B cell (primary cell): ENCODE data around the gene SPIRE1. TPM values are rescaled to one million over a fixed set of nuclear protein-coding genes. Genes with fewer than 3 reads are reported as not detected.

Source experiments
- ATAC-seq: fragments of 200-7000 bp; cut with Tn5 transposase; one replicate; pipeline ENCODE4 v1.10.0; 2021; ENCODE audit warnings: low read depth, mild to moderate bottlenecking, moderate number of reproducible peaks, moderate library complexity
- CTCF ChIA-PET: fragments of 350-600 bp; sonication (Branson Sonifier 250); formaldehyde crosslinking; loops from one replicate; lab custom pipeline; 2021; ENCODE audit warnings: antibody characterized with exemption, inconsistent platforms; lab: Charles Lee
- POLR2A ChIA-PET: fragments of 350-600 bp; sonication (Branson Sonifier 250); formaldehyde crosslinking; loops from one replicate; lab custom pipeline; 2021; ENCODE audit warnings: antibody characterized with exemption; lab: Charles Lee
- DNase-seq: peaks from one replicate; pipeline ENCODE4 v3.0.0; 2013
- H2AFZ ChIP-seq: 2 replicates; pipeline ENCODE4 v1.6.1; 2012; ENCODE audit warnings: mild to moderate bottlenecking, low read depth, low read length; ENCODE audit not compliant: insufficient read depth, poor library complexity, severe bottlenecking
- H3K27ac ChIP-seq, 2 donors: 1 replicate in 1 of 2; 2 replicates in 1 of 2; pipeline ENCODE4 v1.5.1; 2012 to 2013; ENCODE audit warnings: low read length in 2 of 2, mild to moderate bottlenecking in 2 of 2, moderate library complexity in 1 of 2
- H3K27me3 ChIP-seq, 4 experiments: fragments of 200-600 bp in 1 of 4; sonication (generic) in 1 of 4; replicated peaks in 1 of 4; 1 replicate in 2 of 4; 2 replicates in 2 of 4; pipeline versions ENCODE4 v1.6.1 to v1.7.0; 2013 to 2016; ENCODE audit warnings: low read length in 3 of 4, mild to moderate bottlenecking in 2 of 4, mixed read lengths in 1 of 4, moderate library complexity in 1 of 4; ENCODE audit not compliant: insufficient read depth in 4 of 4, control insufficient read depth in 3 of 4; ENCODE audit errors: control extremely low read depth in 1 of 4
- H3K36me3 ChIP-seq, 2 experiments: replicated peaks in 1 of 2; 1 replicate in 1 of 2; 2 replicates in 1 of 2; pipeline versions ENCODE4 v1.6.1 to v1.7.1; 2013; ENCODE audit warnings: low read length in 1 of 2; ENCODE audit not compliant: insufficient read depth in 2 of 2, control insufficient read depth in 1 of 2; ENCODE audit errors: control extremely low read depth in 1 of 2, extremely low read depth in 1 of 2
- H3K4me1 ChIP-seq, 2 donors: fragments of 200-600 bp in 1 of 2; sonication (generic) in 1 of 2; 1 replicate in 1 of 2; 2 replicates in 1 of 2; pipeline versions ENCODE4 v1.5.1 to v1.6.1; 2013 to 2017; ENCODE audit warnings: low read length in 2 of 2; ENCODE audit not compliant: control insufficient read depth in 2 of 2, insufficient read depth in 2 of 2
- H3K4me2 ChIP-seq: replicated peaks from 2 replicates; pipeline ENCODE3; 2012; ENCODE audit warnings: mild to moderate bottlenecking, low read depth, low read length; ENCODE audit not compliant: poor library complexity, severe bottlenecking
- H3K4me3 ChIP-seq, 5 experiments: fragments of 200-600 bp in 1 of 5; sonication (generic) in 1 of 5; 1 replicate in 3 of 5; 2 replicates in 2 of 5; pipeline versions ENCODE4 v1.5.1 to v1.7.0; 2011 to 2016; ENCODE audit warnings: low read length in 4 of 5, mild to moderate bottlenecking in 4 of 5, low read depth in 2 of 5, control low read depth in 1 of 5, moderate library complexity in 1 of 5; ENCODE audit not compliant: insufficient read depth in 1 of 5; ENCODE audit errors: control extremely low read depth in 1 of 5, extremely low read depth in 1 of 5
- H3K79me2 ChIP-seq: fragments of 200-600 bp; sonication (generic); one replicate; pipeline ENCODE4 v1.6.0; 2016; ENCODE audit warnings: low read length; ENCODE audit not compliant: control insufficient read depth, insufficient read depth
- H3K9ac ChIP-seq: fragments of 200-600 bp; sonication (generic); 2 replicates; pipeline ENCODE4 v1.6.1; 2017; ENCODE audit warnings: mild to moderate bottlenecking, low read length, moderate library complexity
- H3K9me3 ChIP-seq, 3 donors: one replicate each; pipeline versions ENCODE4 v1.6.1 to v1.7.1; 2013; ENCODE audit warnings: low read length in 2 of 3; ENCODE audit not compliant: control insufficient read depth in 2 of 3, insufficient read depth in 1 of 3; ENCODE audit errors: control extremely low read depth in 1 of 3
- H4K20me1 ChIP-seq: 2 replicates; pipeline ENCODE4 v1.6.0; 2012; ENCODE audit warnings: mild to moderate bottlenecking, low read length; ENCODE audit not compliant: insufficient read depth, control insufficient read depth, poor library complexity, severe bottlenecking
- H3K27ac Mint-ChIP-seq: one replicate; pipeline ENCODE4 v1.8.0; 2021; ENCODE audit warnings: mixed read lengths
- H3K27me3 Mint-ChIP-seq: one replicate; pipeline ENCODE4 v1.8.0; 2021; ENCODE audit warnings: mixed read lengths
- H3K4me1 Mint-ChIP-seq: one replicate; pipeline ENCODE4 v1.8.0; 2021; ENCODE audit warnings: mixed read lengths
- H3K4me3 Mint-ChIP-seq: one replicate; pipeline ENCODE4 v1.8.0; 2021; ENCODE audit warnings: mixed read lengths
- H3K9me3 Mint-ChIP-seq: one replicate; pipeline ENCODE4 v1.8.0; 2022; ENCODE audit warnings: mixed read lengths; ENCODE audit not compliant: insufficient read depth
- CTCF ChIP-seq: fragments of 200-600 bp; IDR thresholded peaks from one replicate; pipeline ENCODE4 v1.8.0; 2022; ENCODE audit warnings: antibody characterized with exemption, mild to moderate bottlenecking
- EZH2 ChIP-seq: IDR thresholded peaks from 2 replicates; pipeline ENCODE4 v1.6.1; 2012; ENCODE audit warnings: borderline replicate concordance, low read depth, mild to moderate bottlenecking, moderate library complexity, low read length; ENCODE audit not compliant: insufficient read depth, poor library complexity, severe bottlenecking
- WGBS: methylation state at CpG from one replicate; pipeline ENCODE4 v1.1.5; 2013; ENCODE audit warnings: missing lambda C conversion rate; ENCODE audit not compliant: insufficient coverage; 5-methylcytosine and 5-hydroxymethylcytosine counted together
- intact Hi-C: fragments of 100-400 bp; cut with micrococcal nuclease; formaldehyde crosslinking; loops from one replicate; pipeline ENCODE4 v1.10.0; 2022
- polyA plus RNA-seq: library from polyadenylated mRNA; depleted of rRNA; stranded (reverse); fragments of >200 nt; gene quantifications from 2 replicates; pipeline ENCODE4 v1.2.3, GENCODE V29; 2012
- total RNA-seq, 2 donors: library from RNA; stranded (reverse); fragments of 120-200 nt in 1 of 2; gene quantifications; 1 replicate in 1 of 2; 2 replicates in 1 of 2; pipeline versions ENCODE4 v1.2.3 to v1.2.4, GENCODE V29; 2013 to 2022

Gene SPIRE1
- total and polyA plus RNA-seq, 2 donors (not counting 1 experiment from before 2014, with no cell fraction given): 0.22 to 4.0 TPM

GRCh38 chr18:12694032-12694431 lies 36.1 kb upstream of the SPIRE1 start:
- no peak overlapping the region for H3K4me3 Mint-ChIP-seq
- no peaks in the 10 kb centered on the region for H3K4me1 ChIP-seq
- H3K9ac ChIP-seq: no peak overlapping the region
- ChIA-PET POLR2A (no interaction called here), CTCF (interaction anchor here (1.8 kb wide), 1 partner anchor 241 kb away, joined by 6 read pairs; no protein-coding TSS in a partner anchor)
- ATAC-seq (no peak), DNase-seq (no peak)
- peaks cover 11% of the 10 kb centered on the region for H3K79me2 ChIP-seq
- WGBS: 78% methylated on average over 1 of the region's 2 CpGs
- H4K20me1 ChIP-seq: no peaks in the 10 kb centered on the region
- H3K4me3 ChIP-seq: no peak overlapping the region
- no peak overlapping the region for H2AFZ ChIP-seq
- no peaks in the 10 kb centered on the region for H3K4me1 Mint-ChIP-seq
- H3K4me2 ChIP-seq: no peak overlapping the region
- no peaks in the 10 kb centered on the region for H3K9me3 ChIP-seq
- H3K27ac ChIP-seq: no peak overlapping the region
- TF ChIP-seq EZH2 (no peak), CTCF (no peak)
- no peaks in the 10 kb centered on the region for H3K36me3 ChIP-seq
- H3K9me3 Mint-ChIP-seq: no peaks in the 10 kb centered on the region
- intact Hi-C loops: no loop called here
- no peak overlapping the region for H3K27ac Mint-ChIP-seq
- no peaks in the 10 kb centered on the region for H3K27me3 Mint-ChIP-seq
- no peaks in the 10 kb centered on the region for H3K27me3 ChIP-seq

- 96% methylated on average over 9 of the region's 9 CpGs for WGBS
- Mint-ChIP-seq H3K4me3 (no peak overlapping the region), H3K27ac (peak overlapping the region; percentile 22), H3K4me1 (no peaks in the 10 kb centered on the region), H3K9me3 (no peaks in the 10 kb centered on the region), H3K27me3 (no peaks in the 10 kb centered on the region)
- Histone ChIP-seq H3K9ac (no peak overlapping the region), H2AFZ (no peak overlapping the region), H4K20me1 (no peaks in the 10 kb centered on the region), H3K4me3 (no peak overlapping the region), H3K4me1 (no peaks in the 10 kb centered on the region), H3K27me3 (no peaks in the 10 kb centered on the region), H3K27ac (no peak overlapping the region), H3K79me2 (no peaks in the 10 kb centered on the region), H3K36me3 (no peaks in the 10 kb centered on the region), H3K9me3 (no peaks in the 10 kb centered on the region), H3K4me2 (no peak overlapping the region)
- DNase-seq (no peak), ATAC-seq (no peak)
- ChIA-PET POLR2A (no interaction called here), CTCF (no interaction called here)
- intact Hi-C loops: no loop called here
- TF ChIP-seq EZH2: no peak
- no peak for TF ChIP-seq CTCF
These were observed 34.3 kb upstream of the SPIRE1 start for GRCh38 chr18:12692206-12692605.
